Large intestine (tissue), 3 donors: ENCODE measurements around the gene TUBE1. TPM values are rescaled to one million over a fixed set of nuclear protein-coding genes. Genes with fewer than 3 reads are reported as not detected.

Experiments
- DNase-seq, 2 donors: peaks; one replicate each; pipeline versions ENCODE4 v3.0.0 to v3.0.0-alpha.2; 2013
- H3K27ac ChIP-seq: one replicate; pipeline ENCODE4 v1.5.1; 2013; ENCODE audit warnings: low read length
- H3K27me3 ChIP-seq: 2 replicates; pipeline ENCODE4 v1.6.1; 2013; ENCODE audit warnings: low read length; ENCODE audit not compliant: control insufficient read depth, insufficient read depth
- H3K36me3 ChIP-seq: 2 replicates; pipeline ENCODE4 v1.6.1; 2013; ENCODE audit warnings: low read length; ENCODE audit not compliant: control insufficient read depth, insufficient read depth
- H3K4me1 ChIP-seq: one replicate; pipeline ENCODE4 v1.6.1; 2013; ENCODE audit warnings: low read length; ENCODE audit not compliant: control insufficient read depth, insufficient read depth
- H3K4me3 ChIP-seq: one replicate; pipeline ENCODE4 v1.5.1; 2013; ENCODE audit warnings: low read length
- H3K9me3 ChIP-seq: one replicate; pipeline ENCODE4 v1.6.1; 2013; ENCODE audit warnings: mild to moderate bottlenecking, low read depth, low read length, moderate library complexity; ENCODE audit not compliant: control insufficient read depth
- WGBS: methylation state at CpG from one replicate; pipeline ENCODE4 v1.1.5; 2013; ENCODE audit warnings: low lambda C conversion rate; ENCODE audit not compliant: insufficient coverage; 5-methylcytosine and 5-hydroxymethylcytosine counted together
- polyA plus RNA-seq: library from polyadenylated mRNA; unstranded; fragments of 120-200 nt; gene quantifications from one replicate; pipeline ENCODE4 v1.2.1, GENCODE V29; 2013

Gene TUBE1
- polyA plus RNA-seq, 1 donor = 33.8 TPM

DNA sequence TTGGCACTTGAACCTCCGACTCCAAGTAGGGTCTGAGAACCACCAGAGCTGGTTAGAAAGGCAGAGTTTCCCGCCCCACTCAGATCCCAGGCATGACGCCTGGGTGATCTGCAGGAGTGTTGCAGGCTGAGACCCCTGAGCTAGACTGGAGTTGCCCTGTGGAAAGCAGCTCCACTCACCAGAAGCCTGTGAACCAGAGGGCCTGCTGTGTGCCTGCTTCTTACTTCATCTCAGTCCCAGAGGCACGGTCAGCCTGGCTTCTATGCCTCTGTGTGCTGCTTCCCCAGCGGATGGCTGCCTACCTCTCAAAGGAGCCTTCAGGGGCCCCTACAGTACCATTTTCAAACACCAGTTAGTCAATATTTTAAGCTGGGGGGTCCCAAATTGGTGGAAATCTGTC is 49.0 kb downstream of the TUBE1 start:
- no peak overlapping the region for H3K27ac ChIP-seq
- H3K27me3 ChIP-seq = peaks cover 8% of the 10 kb centered on the region
- H3K9me3 ChIP-seq = no peaks in the 10 kb centered on the region
- H3K4me3 ChIP-seq = no peak overlapping the region
- H3K36me3 ChIP-seq = no peaks in the 10 kb centered on the region
- H3K4me1 ChIP-seq = no peaks in the 10 kb centered on the region
- DNase-seq = no peak
- no CpG with 5 or more reads among the region's 5 CpGs for WGBS

DNA sequence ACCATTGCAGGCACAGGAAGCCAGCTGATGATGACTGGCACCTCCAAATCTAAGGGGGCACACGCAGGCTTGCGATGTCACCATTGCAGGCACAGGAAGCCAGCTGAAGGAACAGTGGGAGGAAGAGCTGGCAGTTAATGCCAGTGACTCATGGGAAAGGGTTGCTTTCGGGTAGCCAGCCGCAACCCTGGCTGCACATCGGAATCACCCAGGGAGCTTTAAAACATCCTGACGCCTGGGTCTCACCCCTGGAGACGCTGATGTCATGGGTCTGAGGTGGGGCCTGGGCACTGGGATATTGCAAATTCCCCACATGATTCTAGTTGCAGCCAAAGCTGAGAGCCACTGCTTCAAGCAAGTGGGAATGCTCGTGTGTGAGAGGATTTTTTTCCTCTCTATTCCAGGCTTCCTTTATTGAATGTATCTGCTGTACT is 49.5 kb downstream of the TUBE1 start:
- peaks cover 8% of the 10 kb centered on the region for H3K27me3 ChIP-seq
- H3K36me3 ChIP-seq = no peaks in the 10 kb centered on the region
- H3K27ac ChIP-seq = no peak overlapping the region
- H3K9me3 ChIP-seq = no peaks in the 10 kb centered on the region
- no peak for DNase-seq
- H3K4me3 ChIP-seq = no peak overlapping the region
- H3K4me1 ChIP-seq = no peaks in the 10 kb centered on the region
- WGBS = no CpG with 5 or more reads among the region's 8 CpGs

DNA sequence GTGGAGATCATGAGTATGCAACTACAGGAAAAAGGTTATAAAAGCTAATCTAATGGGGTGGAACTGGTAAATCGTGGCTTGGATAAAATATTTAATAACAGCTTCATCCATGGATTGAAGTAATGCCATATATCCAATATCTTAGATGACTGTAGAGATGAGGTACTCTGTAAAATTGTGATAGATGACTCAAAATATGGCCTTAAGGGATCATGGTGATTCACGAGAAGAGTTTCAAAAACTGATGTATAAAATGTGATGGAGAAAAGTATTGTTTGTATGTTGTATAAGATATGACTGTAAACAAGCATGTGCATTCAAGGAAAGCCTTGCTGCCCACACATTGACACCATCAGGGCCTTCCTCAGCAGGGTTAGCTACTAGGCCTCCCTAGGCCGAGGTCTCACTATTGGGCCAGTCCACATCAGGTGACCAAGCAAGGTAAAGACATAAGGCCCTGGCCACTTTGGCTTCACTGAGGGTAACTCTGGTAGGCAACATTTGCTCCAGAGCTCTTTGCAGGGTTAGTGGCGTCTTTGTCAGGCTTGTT is 51.1 kb downstream of the TUBE1 start:
- Histone ChIP-seq H3K36me3 (no peaks in the 10 kb centered on the region), H3K4me3 (no peak overlapping the region), H3K4me1 (no peaks in the 10 kb centered on the region), H3K27me3 (peaks cover 13% of the 10 kb centered on the region), H3K27ac (no peak overlapping the region), H3K9me3 (no peaks in the 10 kb centered on the region)
- 80% methylated on average over 1 of the region's 4 CpGs for WGBS
- DNase-seq = no peak

DNA sequence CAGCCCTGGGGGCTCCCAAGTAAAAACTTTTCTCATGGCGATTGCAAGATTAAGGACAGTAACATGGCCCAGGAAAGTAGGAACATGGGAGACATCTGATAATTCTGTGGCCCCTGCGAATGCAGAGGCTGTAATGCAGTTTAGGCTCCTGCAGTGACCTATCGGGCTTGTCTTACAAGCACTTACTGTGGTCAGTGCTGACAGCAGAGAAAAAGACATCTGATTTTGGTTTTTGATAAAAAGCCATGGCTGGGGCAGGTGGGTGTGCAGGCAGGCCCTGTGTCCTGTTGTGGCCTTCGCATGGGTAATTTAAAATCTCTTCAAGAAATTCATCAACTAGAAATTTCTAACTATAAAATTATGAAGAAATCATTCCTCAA is 52.7 kb downstream of the TUBE1 start:
- Histone ChIP-seq H3K27me3 (peaks cover 8% of the 10 kb centered on the region), H3K9me3 (no peaks in the 10 kb centered on the region), H3K36me3 (no peaks in the 10 kb centered on the region), H3K4me3 (no peak overlapping the region), H3K27ac (no peak overlapping the region), H3K4me1 (no peaks in the 10 kb centered on the region)
- 94% methylated on average over 2 of the region's 4 CpGs for WGBS
- no peak for DNase-seq

DNA sequence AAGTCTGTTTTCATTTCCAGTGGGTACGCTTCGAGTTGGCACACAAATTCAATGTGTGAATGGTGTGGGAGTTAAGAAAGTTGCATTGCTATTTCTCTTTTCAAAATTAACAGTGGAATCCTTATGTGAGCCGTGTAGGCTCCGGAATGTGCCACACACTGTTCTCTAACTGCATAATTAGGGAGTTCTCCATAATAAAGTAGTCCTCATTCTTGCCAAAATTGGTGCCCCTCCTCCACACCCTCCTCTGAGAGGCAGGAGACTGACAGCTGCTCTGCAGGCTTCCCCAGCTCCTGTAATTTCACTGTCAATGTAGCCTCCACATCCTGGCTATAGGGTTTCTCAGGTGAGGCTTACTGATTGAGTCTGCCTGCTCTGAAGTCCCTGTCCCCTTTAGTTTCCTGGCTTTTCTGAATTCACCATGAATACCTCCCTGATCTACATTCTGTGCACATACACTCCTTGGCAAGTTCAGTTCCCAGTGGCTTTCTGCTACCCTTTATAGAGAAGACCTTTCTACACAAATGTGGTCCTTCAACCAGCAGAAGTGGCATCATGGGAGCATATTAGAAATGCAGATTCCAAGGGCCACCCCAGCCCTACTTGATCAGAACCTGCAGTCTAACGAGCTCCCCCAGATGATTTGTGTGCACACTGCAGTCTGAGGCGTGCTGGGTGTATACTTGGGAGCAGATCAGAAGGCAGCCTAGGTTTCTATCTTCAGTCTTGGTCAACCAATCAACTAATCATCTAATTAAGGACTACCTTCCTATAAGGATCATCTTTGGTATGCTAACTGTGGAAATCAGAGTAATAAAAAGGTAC is 53.3 kb downstream of the TUBE1 start:
- no peak overlapping the region for H3K4me3 ChIP-seq
- no peaks in the 10 kb centered on the region for H3K9me3 ChIP-seq
- no peak for DNase-seq
- H3K4me1 ChIP-seq = no peaks in the 10 kb centered on the region
- H3K36me3 ChIP-seq = no peaks in the 10 kb centered on the region
- no CpG with 5 or more reads among the region's 6 CpGs for WGBS
- peaks cover 8% of the 10 kb centered on the region for H3K27me3 ChIP-seq
- no peak overlapping the region for H3K27ac ChIP-seq

DNA sequence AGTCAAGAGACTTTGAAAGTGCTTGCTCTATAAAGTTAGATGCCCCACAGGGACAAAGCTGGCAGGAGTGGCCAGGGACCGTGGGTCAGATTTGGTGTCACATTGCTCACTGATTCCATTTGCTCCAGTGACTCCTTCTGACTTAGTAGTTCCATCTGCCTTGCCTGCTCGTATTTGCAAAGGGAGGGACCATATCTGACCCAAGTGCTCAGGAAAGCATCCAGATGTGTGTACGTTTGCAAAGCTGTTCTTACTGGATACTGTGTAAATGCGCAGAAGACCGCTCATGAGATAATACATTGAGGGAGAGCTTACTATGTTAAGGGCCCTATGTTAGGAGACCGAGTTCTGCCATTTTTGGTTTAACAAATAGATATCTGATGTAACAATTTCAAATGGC is 54.6 kb downstream of the TUBE1 start:
- no peaks in the 10 kb centered on the region for H3K9me3 ChIP-seq

DNA sequence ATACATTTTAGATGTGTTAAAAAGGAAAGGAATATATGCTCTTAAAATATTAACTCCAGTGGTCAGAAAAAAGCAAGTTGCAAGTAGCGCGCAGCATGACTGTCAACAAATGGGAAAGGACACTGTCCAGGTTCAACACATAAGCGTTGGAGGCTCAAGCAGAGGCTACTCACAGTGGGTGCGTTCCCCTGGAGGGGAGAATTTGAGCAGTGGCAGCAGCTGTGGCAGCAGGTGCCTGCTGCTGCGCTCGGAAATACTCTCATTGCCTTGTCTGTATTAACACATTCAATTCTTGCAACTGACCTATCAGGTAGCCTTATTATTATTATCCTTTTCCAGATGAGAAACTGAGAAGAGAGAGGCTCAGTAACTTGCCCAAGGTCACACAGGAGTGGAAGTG is 55.3 kb downstream of the TUBE1 start:
- DNase-seq = no peak
- H3K4me3 ChIP-seq = no peak overlapping the region
- no peaks in the 10 kb centered on the region for H3K4me1 ChIP-seq
- no peaks in the 10 kb centered on the region for H3K36me3 ChIP-seq
- H3K27me3 ChIP-seq = peaks cover 8% of the 10 kb centered on the region
- no peaks in the 10 kb centered on the region for H3K9me3 ChIP-seq
- H3K27ac ChIP-seq = no peak overlapping the region
- no CpG with 5 or more reads among the region's 6 CpGs for WGBS

More for the DNA sequence above, 54.6 kb downstream of the TUBE1 start:
- Histone ChIP-seq H3K27ac (no peak overlapping the region), H3K4me3 (no peak overlapping the region), H3K4me1 (no peaks in the 10 kb centered on the region), H3K27me3 (peaks cover 8% of the 10 kb centered on the region), H3K36me3 (no peaks in the 10 kb centered on the region)
- DNase-seq = no peak
- 100% methylated on average over 3 of the region's 6 CpGs for WGBS

DNA sequence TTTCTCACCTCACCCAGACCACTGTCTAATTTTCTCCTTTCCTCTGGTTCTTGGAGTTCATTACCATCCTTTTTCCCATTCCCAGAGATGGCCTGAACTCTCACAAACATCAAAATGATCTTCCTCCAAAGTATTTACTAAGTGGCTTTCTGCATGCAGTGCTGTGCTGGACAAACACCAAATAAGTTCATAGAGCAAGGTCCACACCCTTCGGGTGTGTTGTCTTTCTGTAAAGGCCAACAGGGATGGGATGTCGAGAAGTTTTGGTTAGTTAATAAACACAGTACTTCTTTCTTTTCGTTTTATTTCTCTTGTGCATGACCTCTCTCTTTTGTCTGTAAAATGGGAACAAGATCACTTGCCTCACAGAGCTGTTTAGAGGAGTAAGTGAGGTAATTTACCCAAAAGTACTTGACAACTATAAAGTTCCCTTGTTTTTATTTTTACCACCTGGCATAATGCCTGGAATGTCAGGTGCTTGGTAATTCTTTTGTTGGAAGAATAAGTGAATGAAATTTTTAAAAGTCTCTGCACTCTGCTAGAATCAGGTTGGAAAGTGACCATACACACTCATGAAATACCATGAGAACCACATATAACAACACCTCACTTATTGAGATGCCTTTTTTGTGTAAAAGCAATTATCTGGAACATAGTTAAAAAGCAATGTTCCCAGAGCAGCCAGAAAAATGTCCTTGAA is 56.2 kb downstream of the TUBE1 start:
- DNase-seq = no peak
- Histone ChIP-seq H3K36me3 (no peaks in the 10 kb centered on the region), H3K4me3 (no peak overlapping the region), H3K27ac (no peak overlapping the region), H3K27me3 (peaks cover 8% of the 10 kb centered on the region), H3K9me3 (no peaks in the 10 kb centered on the region), H3K4me1 (no peaks in the 10 kb centered on the region)
- WGBS = 0% methylated on average over 1 of the region's 3 CpGs

DNA sequence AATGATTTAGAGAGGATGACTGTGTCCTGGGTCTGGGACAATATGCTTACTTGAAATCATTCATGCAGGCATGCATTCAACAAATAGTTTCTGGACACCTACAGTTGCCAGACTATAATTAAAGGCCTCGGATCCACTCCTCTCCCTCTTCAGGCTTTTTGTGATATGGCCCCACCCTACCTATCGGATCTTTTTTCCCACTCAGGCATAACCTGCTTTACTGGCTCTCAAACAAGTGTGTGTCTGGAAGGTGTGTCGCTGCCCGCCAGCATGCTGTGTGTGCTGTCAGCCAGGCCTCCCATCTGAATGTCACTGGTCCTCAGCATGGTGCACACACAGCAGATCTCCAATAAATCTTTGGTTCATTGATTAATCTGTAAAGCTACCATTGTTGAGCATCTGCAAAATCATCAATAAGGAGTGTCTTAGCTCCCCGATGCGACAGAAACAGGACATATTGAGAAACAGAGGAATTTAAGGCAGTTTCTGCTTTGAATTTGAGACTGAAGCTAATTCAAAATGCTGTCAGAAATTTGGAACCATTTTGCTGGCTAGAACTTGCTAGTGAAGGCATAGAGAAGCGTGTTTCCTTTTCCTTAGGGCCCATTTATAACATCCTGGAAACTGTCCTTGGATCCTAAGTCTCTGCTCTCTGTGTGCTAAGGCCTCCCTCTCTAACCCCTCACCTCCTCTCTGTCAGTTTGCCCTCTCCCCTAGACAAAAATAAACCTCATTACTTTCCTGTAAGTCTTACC is 56.9 kb downstream of the TUBE1 start:
- Histone ChIP-seq H3K9me3 (no peaks in the 10 kb centered on the region), H3K4me1 (no peaks in the 10 kb centered on the region), H3K27ac (no peak overlapping the region), H3K27me3 (peaks cover 8% of the 10 kb centered on the region), H3K36me3 (no peaks in the 10 kb centered on the region), H3K4me3 (no peak overlapping the region)
- WGBS = 60% methylated on average over 2 of the region's 7 CpGs
- DNase-seq = no peak
